WERI-Rb-1 (cell line): ENCODE results near the gene MYO18B.
"Not testable (repeated sequence)": the region's sequence is repeated elsewhere in the genome, so short reads cannot be mapped to it uniquely, and the experiment has no call there.

ENCODE experiments used
- DNase-seq: peaks from one replicate; pipeline ENCODE4 v3.0.0-alpha.2; 2020
- H3K27ac ChIP-seq: fragments of 250-450 bp; sonication (Bioruptor Pico); 2 replicates; pipeline ENCODE4 v1.5.1; 2020; ENCODE audit warnings: mild to moderate bottlenecking, moderate library complexity
- H3K27me3 ChIP-seq: fragments of 250-450 bp; sonication (Bioruptor Pico); 2 replicates; pipeline ENCODE4 v1.5.1; 2021; ENCODE audit warnings: mild to moderate bottlenecking, low read depth, moderate library complexity; ENCODE audit not compliant: insufficient read depth, severe bottlenecking
- H3K36me3 ChIP-seq: fragments of 250-450 bp; sonication (Bioruptor Pico); 2 replicates; pipeline ENCODE4 v1.5.1; 2020; ENCODE audit warnings: mild to moderate bottlenecking, moderate library complexity
- H3K4me3 ChIP-seq: 2 replicates; pipeline ENCODE4 v1.5.1; 2011; ENCODE audit warnings: low read depth, mild to moderate bottlenecking, control low read depth, low read length
- H3K9me3 ChIP-seq: fragments of 250-450 bp; sonication (Bioruptor Pico); 2 replicates; pipeline ENCODE4 v1.5.1; 2021; ENCODE audit warnings: mild to moderate bottlenecking, moderate library complexity; ENCODE audit not compliant: severe bottlenecking
- CTCF ChIP-seq: IDR thresholded peaks from 2 replicates; pipeline ENCODE4 v1.5.1; 2011; ENCODE audit warnings: low read depth, mild to moderate bottlenecking, control low read depth, inconsistent platforms, low read length

The MYO18B gene

GRCh38 chr22:25701056-25701780 is 40.8 kb upstream of the MYO18B start:
- Histone ChIP-seq H3K4me3 (peak overlapping the region; percentile 13), H3K36me3 (peaks cover 5% of the 10 kb centered on the region), H3K27me3 (no peaks in the 10 kb centered on the region), H3K9me3 (no peaks in the 10 kb centered on the region), H3K27ac (peak overlapping the region; percentile 35; the same call in 1 of the 2 replicates)
- peak; percentile 54 for DNase-seq
- TF ChIP-seq CTCF: no peak

- Histone ChIP-seq H3K4me3 (no peak overlapping the region), H3K36me3 (peaks cover 3% of the 10 kb centered on the region), H3K27me3 (no peaks in the 10 kb centered on the region), H3K27ac (no peak overlapping the region), H3K9me3 (no peaks in the 10 kb centered on the region)
- no peak for DNase-seq
- no peak for TF ChIP-seq CTCF
These were observed 39.9 kb upstream of the MYO18B start for GRCh38 chr22:25702040-25702439.

GRCh38 chr22:25702571-25703167 is 39.3 kb upstream of the MYO18B start:
- Histone ChIP-seq H3K27ac (no peak overlapping the region), H3K27me3 (no peaks in the 10 kb centered on the region), H3K4me3 (no peak overlapping the region), H3K36me3 (no peaks in the 10 kb centered on the region; the same call in 1 of the 2 replicates), H3K9me3 (no peaks in the 10 kb centered on the region)
- DNase-seq: no peak
- no peak for TF ChIP-seq CTCF

GRCh38 chr22:25704701-25705100 is 37.3 kb upstream of the MYO18B start:
- no peaks in the 10 kb centered on the region for H3K27me3 ChIP-seq
- TF ChIP-seq CTCF: no peak
- no peaks in the 10 kb centered on the region for H3K9me3 ChIP-seq
- no peaks in the 10 kb centered on the region; the same call in 1 of the 2 replicates for H3K36me3 ChIP-seq
- no peak overlapping the region for H3K4me3 ChIP-seq
- H3K27ac ChIP-seq: no peak overlapping the region
- no peak for DNase-seq

- TF ChIP-seq CTCF: no peak
- H3K27me3 ChIP-seq: no peaks in the 10 kb centered on the region
- H3K36me3 ChIP-seq: no peaks in the 10 kb centered on the region; the same call in none of the 2 replicates
- no peak for DNase-seq
- no peaks in the 10 kb centered on the region for H3K9me3 ChIP-seq
- no peak overlapping the region for H3K27ac ChIP-seq
- no peak overlapping the region for H3K4me3 ChIP-seq
These were observed 35.8 kb upstream of the MYO18B start for GRCh38 chr22:25706197-25706596.

- not testable (repeated sequence) for H3K27me3 ChIP-seq, H3K27ac ChIP-seq, H3K9me3 ChIP-seq, H3K4me3 ChIP-seq, H3K36me3 ChIP-seq, DNase-seq
These were observed 33.6 kb upstream of the MYO18B start for GRCh38 chr22:25708430-25708829.
